ENCODE results near the gene MS4A15.

- TF ChIP-seq, protein P1, sequence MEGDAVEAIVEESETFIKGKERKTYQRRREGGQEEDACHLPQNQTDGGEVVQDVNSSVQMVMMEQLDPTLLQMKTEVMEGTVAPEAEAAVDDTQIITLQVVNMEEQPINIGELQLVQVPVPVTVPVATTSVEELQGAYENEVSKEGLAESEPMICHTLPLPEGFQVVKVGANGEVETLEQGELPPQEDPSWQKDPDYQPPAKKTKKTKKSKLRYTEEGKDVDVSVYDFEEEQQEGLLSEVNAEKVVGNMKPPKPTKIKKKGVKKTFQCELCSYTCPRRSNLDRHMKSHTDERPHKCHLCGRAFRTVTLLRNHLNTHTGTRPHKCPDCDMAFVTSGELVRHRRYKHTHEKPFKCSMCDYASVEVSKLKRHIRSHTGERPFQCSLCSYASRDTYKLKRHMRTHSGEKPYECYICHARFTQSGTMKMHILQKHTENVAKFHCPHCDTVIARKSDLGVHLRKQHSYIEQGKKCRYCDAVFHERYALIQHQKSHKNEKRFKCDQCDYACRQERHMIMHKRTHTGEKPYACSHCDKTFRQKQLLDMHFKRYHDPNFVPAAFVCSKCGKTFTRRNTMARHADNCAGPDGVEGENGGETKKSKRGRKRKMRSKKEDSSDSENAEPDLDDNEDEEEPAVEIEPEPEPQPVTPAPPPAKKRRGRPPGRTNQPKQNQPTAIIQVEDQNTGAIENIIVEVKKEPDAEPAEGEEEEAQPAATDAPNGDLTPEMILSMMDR (IDR thresholded peaks at IDR 0.05) = no peak
- no peak for TF ChIP-seq HMGXB4 (CRISPR knock-in tag; IDR thresholded peaks at IDR 0.05; ENCODE audit: borderline replicate concordance)
- no peak for TF ChIP-seq KDM1A (IDR thresholded peaks at IDR 0.05; ENCODE audit: low read depth)
- TF ChIP-seq, protein P2, sequence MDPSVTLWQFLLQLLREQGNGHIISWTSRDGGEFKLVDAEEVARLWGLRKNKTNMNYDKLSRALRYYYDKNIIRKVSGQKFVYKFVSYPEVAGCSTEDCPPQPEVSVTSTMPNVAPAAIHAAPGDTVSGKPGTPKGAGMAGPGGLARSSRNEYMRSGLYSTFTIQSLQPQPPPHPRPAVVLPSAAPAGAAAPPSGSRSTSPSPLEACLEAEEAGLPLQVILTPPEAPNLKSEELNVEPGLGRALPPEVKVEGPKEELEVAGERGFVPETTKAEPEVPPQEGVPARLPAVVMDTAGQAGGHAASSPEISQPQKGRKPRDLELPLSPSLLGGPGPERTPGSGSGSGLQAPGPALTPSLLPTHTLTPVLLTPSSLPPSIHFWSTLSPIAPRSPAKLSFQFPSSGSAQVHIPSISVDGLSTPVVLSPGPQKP (IDR thresholded peaks at IDR 0.05; ENCODE audit: low read depth, low read length) = no peak
- no peak for TF ChIP-seq ESRRA (IDR thresholded peaks at IDR 0.05; ENCODE audit: borderline replicate concordance, low read length)
- no peak for TF ChIP-seq KDM5A (IDR thresholded peaks at IDR 0.05)
- no peak for TF ChIP-seq EP300 (IDR thresholded peaks at IDR 0.05)
- no peak for TF ChIP-seq POLR2A (IDR thresholded peaks at IDR 0.05; ENCODE audit: low read length)
- TF ChIP-seq, protein P3, sequence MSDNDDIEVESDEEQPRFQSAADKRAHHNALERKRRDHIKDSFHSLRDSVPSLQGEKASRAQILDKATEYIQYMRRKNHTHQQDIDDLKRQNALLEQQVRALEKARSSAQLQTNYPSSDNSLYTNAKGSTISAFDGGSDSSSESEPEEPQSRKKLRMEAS (IDR thresholded peaks at IDR 0.05) = no peak
- TF ChIP-seq MAZ (IDR thresholded peaks at IDR 0.05; ENCODE audit: borderline replicate concordance, low read depth, low read length) = no peak
- TF ChIP-seq CHD2 (IDR thresholded peaks at IDR 0.05; ENCODE audit: low read length, partially characterized antibody) = no peak
- TF ChIP-seq, protein P4, sequence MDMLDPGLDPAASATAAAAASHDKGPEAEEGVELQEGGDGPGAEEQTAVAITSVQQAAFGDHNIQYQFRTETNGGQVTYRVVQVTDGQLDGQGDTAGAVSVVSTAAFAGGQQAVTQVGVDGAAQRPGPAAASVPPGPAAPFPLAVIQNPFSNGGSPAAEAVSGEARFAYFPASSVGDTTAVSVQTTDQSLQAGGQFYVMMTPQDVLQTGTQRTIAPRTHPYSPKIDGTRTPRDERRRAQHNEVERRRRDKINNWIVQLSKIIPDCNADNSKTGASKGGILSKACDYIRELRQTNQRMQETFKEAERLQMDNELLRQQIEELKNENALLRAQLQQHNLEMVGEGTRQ (IDR thresholded peaks at IDR 0.05) = no peak
- no peak for TF ChIP-seq EHMT2 (IDR thresholded peaks at IDR 0.05; ENCODE audit: low read depth)
- no peak for TF ChIP-seq JUN (IDR thresholded peaks at IDR 0.05)
Measured at GRCh38 chr11:60783141-60783484, 26.4 kb downstream of the MS4A15 start.

Measured in A549 (cell line).